Measurements from ENCODE around the gene ALDH2.

GRCh38 chr12:111769599-111769998 is 2.9 kb downstream of the ALDH2 start:
- no peak for TF ChIP-seq CTCF (IDR thresholded peaks at IDR 0.05)
- TF ChIP-seq POLR2A (IDR thresholded peaks at IDR 0.05) = no peak

All from stomach (tissue), 4 donors.